ENCODE results near the gene ZBED4. TPM values are rescaled to one million over a fixed set of nuclear protein-coding genes. Genes with fewer than 3 reads are reported as not detected.

ZBED4 gene
- total RNA-seq, 2 donors from 2014 or later: 16.2 to 19.9 TPM

DNA sequence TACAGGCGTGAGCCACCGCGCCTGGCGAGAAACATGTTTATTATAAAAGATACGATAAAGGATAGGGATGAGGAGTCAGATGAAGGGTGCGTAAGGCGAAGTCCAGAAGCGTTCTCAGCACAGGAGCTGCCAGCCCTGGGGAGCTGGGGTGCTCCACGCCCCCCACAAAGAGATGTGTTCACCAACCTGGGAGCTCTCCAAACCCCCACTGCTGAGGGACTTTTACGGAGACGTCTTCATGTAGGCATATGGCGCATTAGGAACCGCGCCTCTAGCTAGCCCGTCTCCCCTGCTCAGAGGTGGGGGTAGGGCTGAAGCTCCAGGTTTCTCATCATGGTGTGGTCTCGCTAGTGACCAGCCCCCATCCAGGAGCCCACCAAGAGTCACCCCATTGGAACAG is 8.4 kb upstream of the ZBED4 start:
- no peak for DNase-seq
- Histone ChIP-seq H3K27me3 (peaks cover 28% of the 10 kb centered on the region), H3K36me3 (no peaks in the 10 kb centered on the region), H3K9ac (ENCODE audit: low read depth in 2 of 2, low read length in 2 of 2) (no peak overlapping the region), H3K4me1 (peaks cover 4% of the 10 kb centered on the region), H3K9me3 (no peaks in the 10 kb centered on the region), H3K4me3 (no peak overlapping the region), H3K27ac (no peak overlapping the region)
- intact Hi-C loops (cut with DNase I): no loop called here
- TF ChIP-seq, protein P1, sequence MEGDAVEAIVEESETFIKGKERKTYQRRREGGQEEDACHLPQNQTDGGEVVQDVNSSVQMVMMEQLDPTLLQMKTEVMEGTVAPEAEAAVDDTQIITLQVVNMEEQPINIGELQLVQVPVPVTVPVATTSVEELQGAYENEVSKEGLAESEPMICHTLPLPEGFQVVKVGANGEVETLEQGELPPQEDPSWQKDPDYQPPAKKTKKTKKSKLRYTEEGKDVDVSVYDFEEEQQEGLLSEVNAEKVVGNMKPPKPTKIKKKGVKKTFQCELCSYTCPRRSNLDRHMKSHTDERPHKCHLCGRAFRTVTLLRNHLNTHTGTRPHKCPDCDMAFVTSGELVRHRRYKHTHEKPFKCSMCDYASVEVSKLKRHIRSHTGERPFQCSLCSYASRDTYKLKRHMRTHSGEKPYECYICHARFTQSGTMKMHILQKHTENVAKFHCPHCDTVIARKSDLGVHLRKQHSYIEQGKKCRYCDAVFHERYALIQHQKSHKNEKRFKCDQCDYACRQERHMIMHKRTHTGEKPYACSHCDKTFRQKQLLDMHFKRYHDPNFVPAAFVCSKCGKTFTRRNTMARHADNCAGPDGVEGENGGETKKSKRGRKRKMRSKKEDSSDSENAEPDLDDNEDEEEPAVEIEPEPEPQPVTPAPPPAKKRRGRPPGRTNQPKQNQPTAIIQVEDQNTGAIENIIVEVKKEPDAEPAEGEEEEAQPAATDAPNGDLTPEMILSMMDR (IDR thresholded peaks at IDR 0.05): no peak

DNA sequence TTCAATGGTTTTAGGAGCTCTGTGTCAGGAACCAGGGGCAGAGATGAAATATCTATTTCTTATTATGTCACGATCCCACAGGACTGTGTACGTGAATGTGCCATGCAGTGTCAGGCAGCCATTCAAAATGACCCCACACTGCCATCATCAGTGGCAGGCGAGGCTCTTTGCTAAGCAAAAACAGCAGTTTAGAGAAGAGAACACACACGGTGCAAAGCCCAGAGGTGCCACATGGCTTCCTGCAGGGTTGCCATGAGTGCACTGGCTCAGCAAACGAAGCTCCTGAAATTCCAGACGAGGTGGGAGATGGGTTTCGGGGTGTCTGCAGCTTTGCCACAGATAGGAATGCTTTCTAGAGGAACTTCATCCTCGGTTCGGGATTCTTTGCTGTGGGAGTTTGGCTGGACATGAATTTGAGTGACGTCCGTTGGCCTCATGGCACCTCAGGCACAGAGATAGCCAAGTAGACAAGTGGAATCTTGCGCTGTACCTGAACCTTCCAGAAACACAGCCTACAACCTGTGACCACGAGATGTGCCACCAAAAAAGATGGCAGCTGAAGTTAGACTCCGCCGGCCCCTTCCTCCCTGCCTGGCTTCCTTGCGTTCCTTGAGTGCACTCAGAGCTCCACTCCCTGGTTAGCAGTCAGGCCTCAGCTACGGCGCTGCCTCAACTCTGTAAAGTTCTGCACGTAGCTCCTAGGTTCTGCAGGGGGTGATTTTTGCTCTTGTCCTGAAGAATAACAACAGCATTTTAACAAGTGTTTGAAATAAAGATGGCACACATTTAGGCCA is 7.8 kb upstream of the ZBED4 start:
- intact Hi-C loops (cut with DNase I): no loop called here

DNA sequence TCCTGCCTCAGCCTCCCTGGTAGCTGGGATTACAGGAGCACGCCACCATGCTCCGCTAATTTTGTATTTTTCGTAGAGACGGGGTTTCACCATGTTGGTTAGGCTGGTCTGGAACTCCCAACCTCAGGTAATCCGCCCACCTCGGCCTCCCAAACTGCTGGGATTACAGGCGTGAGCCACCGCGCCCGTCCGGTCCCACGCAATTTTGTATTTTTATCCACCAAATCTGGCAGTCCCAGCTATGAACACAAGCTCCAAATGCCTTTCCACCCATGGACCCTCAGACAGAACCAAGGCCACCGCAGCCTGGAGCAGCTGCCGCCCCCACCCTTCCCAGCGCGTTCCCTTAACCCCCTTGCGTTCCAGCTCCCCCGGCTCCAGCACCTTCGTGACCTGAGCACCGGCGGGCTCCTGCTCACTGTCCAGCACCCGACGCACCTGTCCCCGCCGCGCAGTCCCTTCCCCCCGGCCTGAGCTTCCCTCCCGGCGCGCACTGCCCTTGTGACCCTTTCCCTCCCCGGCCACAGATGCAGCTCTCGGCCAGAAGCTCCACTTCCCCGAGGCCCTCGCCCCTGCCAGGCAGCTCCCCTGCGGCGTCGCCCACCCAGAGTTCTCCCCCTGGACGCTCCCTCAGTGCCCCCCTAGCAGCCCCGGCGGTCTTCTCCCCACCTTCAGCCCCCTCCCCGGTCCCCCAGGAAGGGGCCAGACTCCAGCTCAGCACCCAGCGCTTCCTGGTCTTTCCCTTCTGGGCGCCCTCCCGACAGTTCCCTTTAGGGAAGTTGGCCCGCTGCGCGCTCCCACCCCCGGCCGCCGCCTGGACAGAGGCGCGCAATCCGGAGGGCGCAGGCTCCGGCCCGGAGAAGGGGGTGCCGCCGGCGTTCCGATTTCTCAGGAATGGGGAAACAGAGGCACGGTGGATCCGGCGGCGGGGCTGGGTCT is 5.6 kb upstream of the ZBED4 start:
- Histone ChIP-seq H3K9ac (ENCODE audit: low read depth in 2 of 2, low read length in 2 of 2) (peak overlapping the region in 1 of 2 donors; percentile 43), H3K27ac (no peak overlapping the region), H3K36me3 (no peaks in the 10 kb centered on the region), H3K27me3 (peaks cover 30% of the 10 kb centered on the region), H3K9me3 (no peaks in the 10 kb centered on the region), H3K4me3 (peak overlapping the region; percentile 53), H3K4me1 (peaks cover 4% of the 10 kb centered on the region)
- intact Hi-C loops (cut with DNase I): no loop called here
- peak; percentile 36 for DNase-seq
- TF ChIP-seq, protein P1 (IDR thresholded peaks at IDR 0.05): no peak

More for the DNA sequence above, 7.8 kb upstream of the ZBED4 start:
- no peak for DNase-seq
- no peaks in the 10 kb centered on the region for H3K9me3 ChIP-seq
- H3K27ac ChIP-seq: no peak overlapping the region
- H3K36me3 ChIP-seq: no peaks in the 10 kb centered on the region
- peaks cover 30% of the 10 kb centered on the region for H3K27me3 ChIP-seq
- H3K9ac ChIP-seq (ENCODE audit: low read depth in 2 of 2, low read length in 2 of 2): no peak overlapping the region
- no peak overlapping the region for H3K4me3 ChIP-seq
- H3K4me1 ChIP-seq: peaks cover 4% of the 10 kb centered on the region
- TF ChIP-seq, protein P1 (IDR thresholded peaks at IDR 0.05): no peak

DNA sequence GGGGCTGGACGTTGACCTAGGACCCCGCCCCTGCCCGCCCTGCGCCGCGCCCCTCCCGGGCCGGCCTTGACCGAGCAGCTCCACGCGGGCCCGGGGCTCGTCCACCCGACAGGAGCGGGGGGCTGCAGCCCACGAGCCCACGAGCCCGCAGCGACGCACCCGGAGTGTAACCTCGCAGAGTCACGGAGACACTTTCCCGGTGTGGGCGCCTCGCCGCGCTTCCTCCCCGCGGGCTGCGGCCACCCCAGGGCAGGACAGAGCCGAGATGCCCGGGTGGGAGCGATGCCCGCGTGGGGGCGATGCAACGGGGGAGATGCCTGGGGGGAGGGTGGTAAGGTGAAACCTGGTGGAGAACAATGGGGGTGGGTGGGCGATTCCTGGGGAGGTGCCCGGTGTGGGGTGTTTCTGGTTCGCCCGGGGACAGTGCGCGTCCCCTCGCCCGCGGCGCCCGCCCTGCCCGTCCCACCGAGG is 4.9 kb upstream of the ZBED4 start:
- no peak for DNase-seq
- intact Hi-C loops (cut with DNase I): no loop called here
- Histone ChIP-seq H3K27ac (no peak overlapping the region), H3K9ac (ENCODE audit: low read depth in 2 of 2, low read length in 2 of 2) (peak overlapping the region in 1 of 2 donors; percentile 43), H3K36me3 (no peaks in the 10 kb centered on the region), H3K4me3 (peak overlapping the region; percentile 53), H3K9me3 (no peaks in the 10 kb centered on the region), H3K4me1 (peaks cover 4% of the 10 kb centered on the region), H3K27me3 (peaks cover 30% of the 10 kb centered on the region)
- TF ChIP-seq, protein P1 (IDR thresholded peaks at IDR 0.05): no peak
